Spleen (tissue), 7 donors: Measurements from ENCODE around the gene ANKRD16.

Experiments used
- CTCF ChIP-seq, 11 experiments: fragments of 200-600 bp in 7 of 11; fragments of 450-650 bp in 4 of 11; sonication (generic) in 4 of 11; IDR thresholded peaks in 8 of 11; conservative IDR thresholded peaks in 3 of 11; 1 replicate in 7 of 11; 2 replicates in 4 of 11; pipeline versions ENCODE4 v1.4.0 to v1.8.0; 2016 to 2021; ENCODE audit warnings: antibody characterized with exemption in 11 of 11, inconsistent platforms in 4 of 11, mild to moderate bottlenecking in 1 of 11
- POLR2A ChIP-seq, 3 donors: fragments of 450-650 bp; IDR thresholded peaks; one replicate each; pipeline ENCODE4 v1.5.1; 2017; ENCODE audit warnings: antibody characterized with exemption in 3 of 3, mild to moderate bottlenecking in 1 of 3
- POLR2AphosphoS5 ChIP-seq, 3 donors: sonication (generic); formaldehyde crosslinking; IDR thresholded peaks; one replicate each; pipeline ENCODE4 v1.5.1; 2017; ENCODE audit warnings: antibody characterized with exemption in 3 of 3
- donor health status: DM: no; HTN: no; CAD: no; lungs with moderate emphysema.
- donor health status: DM: no; HTN: no; CAD: no.
- donor health status: DM: no; HTN: no; CAD: no.

- TF ChIP-seq CTCF (IDR thresholded peaks at IDR 0.05 in 8 of 11, conservative IDR thresholded peaks at IDR 0.05 in 3 of 11) (no peak), POLR2A (IDR thresholded peaks at IDR 0.05) (no peak), POLR2AphosphoS5 (IDR thresholded peaks at IDR 0.05) (no peak)
These were observed 33.6 kb downstream of the ANKRD16 start for GRCh38 chr10:5855979-5856700.
